HG02588 (cell line): ENCODE measurements around the gene FCER1G.

ENCODE experiments used
- ATAC-seq: cut with Tn5 transposase; IDR thresholded peaks from one replicate; pipeline ENCODE4 v1.9.1; 2021; ENCODE audit warnings: mild to moderate bottlenecking, moderate library complexity; ENCODE audit not compliant: unreplicated experiment

FCER1G gene

GRCh38 chr1:161187311-161187710 is 27.8 kb upstream of the FCER1G start:
- no peak for ATAC-seq

DNA sequence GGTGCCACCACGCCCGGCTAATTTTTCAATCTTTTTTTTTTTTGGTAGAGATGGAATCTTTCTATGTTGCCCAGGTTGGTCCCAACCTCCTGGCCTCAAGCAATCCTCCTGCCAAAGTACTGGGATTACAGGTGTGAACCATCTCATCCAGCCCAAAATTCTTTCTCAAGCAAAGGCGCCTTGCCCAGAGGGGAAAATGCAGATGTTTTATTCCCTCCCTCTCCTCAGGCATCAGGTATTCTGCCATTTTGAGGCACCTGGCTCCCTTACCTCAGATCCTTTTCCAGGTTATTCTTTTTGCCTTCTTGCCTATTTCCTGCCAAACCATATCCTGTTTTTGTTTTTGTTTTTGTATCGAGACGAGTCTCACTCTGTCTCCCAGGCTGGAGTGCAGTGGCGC is 26.7 kb upstream of the FCER1G start:
- ATAC-seq = no peak

GRCh38 chr1:161189036-161189435 is 26.1 kb upstream of the FCER1G start:
- ATAC-seq = no peak

GRCh38 chr1:161190962-161191521 is 24.1 kb upstream of the FCER1G start:
- ATAC-seq = no peak

DNA sequence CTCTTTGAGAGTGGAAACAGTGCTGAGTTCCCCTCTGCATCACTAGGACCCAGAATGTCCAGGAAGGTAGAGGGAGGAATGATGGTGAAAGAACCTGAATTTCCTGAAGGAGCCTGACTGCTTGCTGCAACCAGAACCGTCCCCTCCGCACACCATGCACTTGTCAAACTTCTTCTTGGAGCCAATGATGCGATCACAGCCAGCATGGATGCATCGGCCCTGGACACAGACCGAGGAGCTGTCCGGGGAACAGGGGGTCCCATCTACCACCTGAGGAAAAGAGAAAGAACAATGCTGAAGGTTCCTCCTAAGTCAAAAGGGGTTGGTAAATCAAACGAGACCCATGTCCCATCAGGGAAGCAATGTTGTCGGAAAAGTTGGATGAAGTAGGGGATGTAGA is 23.1 kb upstream of the FCER1G start:
- ATAC-seq = no peak

GRCh38 chr1:161192476-161193465 is 22.3 kb upstream of the FCER1G start:
- peak; percentile 60 for ATAC-seq

DNA sequence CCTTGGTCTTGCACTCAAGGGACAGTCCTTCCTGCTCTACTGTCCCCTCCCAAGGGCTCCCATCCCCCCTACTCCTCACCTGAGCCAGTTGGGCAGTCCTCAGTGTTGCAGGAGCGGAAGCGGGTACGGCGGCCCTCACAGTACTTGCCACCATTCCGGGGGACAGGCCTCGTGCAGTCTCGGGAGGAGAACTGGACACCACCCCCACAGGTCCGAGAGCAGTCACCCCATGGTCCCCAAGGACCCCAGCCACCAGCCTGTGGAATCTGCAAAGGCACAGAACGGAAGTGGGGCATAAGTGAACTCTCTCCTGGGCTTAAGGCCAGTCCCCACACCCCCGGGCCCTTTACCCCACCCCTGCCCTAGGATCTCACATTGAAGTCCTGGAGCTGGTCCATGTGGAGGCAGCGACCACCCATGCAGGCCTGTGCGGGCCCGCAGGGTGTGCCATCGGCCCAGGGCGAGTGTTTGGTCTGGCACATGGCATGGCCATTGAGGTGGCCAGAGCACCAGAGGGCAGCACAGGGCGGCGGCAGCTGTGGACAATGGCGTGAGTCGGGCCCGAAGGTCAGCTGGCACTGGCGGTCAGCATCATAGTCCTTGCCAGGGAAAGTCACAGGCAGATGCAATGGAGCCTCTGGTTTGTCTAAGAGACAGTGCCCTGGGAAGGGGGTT is 21.4 kb upstream of the FCER1G start:
- no peak for ATAC-seq

- no peak for ATAC-seq
These were observed 19.9 kb upstream of the FCER1G start for GRCh38 chr1:161195171-161195570.

DNA sequence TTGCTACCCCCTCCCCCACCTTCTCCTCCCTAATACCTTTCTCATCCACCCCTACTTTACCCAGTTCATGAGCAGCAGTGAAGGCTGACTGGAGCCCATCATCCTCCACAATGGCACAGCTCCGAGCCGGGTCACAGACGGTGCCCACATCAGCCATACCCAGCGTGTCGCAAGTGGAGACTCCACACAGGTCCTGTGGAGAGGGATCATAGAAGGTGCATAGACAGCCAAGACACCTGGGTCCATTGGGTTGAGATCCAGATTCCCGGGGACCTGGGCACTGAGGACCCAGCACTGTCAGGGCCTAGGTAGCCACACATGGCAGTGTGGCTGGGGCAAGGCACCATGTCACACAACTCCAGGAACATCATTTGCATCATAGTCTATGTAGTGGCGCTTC is 19.0 kb upstream of the FCER1G start:
- no peak for ATAC-seq

DNA sequence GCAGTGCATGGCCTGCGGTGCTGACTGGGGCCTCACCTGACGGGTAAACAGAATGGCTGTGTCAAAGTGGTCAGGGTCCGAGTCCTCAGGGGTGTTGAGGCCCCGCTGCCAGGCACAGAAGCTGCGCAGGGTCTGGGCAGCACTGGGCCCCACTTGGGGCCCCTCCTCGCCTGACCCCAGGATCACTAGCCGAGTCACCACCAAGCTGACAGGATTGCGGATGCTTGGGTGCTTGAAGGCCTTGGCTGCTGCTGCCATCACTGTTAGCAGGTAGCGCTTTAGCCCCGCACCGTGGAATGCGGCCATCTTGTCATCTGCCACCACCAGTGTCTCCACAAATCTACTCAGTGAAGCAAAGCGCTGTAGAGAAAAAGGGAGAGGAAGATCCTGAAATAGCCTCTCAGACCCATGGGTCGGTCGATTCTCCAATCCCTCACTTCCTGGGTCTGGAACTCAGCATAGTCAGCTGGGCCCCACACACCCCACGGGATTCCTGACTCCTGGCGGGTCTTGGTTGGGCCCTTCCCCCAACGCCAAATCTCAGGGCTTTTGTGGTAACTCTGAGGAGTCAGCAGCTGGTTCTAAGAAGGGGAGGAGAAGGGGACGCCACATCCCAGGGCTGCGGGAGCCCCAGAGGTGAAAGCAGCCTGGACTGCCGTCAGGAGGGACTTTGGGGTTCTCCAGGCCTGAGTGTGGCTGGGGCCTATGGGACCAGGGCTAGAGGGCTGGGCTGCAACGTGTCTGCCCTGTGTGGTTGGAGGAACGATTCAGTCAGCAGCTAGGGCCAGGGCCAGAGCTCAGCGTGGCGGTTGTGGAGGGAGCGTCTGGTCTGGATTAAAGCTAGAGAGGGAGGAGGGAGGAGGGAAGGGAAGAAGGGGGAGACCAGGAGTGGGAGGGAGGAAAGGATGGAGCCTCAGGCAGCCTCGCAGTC is 18.3 kb upstream of the FCER1G start:
- ATAC-seq = no peak

DNA sequence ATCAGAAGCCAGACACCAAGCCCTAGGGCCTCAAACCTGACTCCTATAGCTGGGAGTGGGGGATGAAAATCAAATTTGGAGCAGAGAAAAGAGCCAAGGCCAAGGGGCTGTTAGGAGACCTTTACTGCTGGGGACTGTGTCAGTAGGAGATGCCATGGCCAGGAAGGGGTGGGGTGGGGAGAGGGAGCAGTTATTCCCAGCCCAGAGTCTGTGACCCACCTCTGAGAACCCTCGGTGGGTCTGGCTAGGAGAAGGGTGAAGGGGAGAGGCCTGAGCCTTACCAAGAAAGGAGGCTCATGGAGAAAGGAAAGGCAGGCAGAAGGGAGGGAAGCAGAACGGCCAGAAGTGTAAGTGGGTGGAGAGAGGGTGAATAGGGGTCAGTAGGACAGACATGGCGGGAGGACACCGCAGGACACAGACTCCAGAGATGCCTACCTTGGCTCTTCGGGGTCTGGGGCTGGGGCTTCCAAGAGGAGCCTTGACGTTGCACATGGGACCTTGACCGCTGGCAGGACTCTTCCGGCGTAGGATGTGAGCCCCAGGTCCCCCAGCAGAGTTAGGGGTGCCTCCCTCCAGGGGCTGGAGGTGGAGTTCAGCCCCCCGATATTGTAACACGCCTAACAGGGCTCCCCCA is 17.4 kb upstream of the FCER1G start:
- no peak for ATAC-seq

DNA sequence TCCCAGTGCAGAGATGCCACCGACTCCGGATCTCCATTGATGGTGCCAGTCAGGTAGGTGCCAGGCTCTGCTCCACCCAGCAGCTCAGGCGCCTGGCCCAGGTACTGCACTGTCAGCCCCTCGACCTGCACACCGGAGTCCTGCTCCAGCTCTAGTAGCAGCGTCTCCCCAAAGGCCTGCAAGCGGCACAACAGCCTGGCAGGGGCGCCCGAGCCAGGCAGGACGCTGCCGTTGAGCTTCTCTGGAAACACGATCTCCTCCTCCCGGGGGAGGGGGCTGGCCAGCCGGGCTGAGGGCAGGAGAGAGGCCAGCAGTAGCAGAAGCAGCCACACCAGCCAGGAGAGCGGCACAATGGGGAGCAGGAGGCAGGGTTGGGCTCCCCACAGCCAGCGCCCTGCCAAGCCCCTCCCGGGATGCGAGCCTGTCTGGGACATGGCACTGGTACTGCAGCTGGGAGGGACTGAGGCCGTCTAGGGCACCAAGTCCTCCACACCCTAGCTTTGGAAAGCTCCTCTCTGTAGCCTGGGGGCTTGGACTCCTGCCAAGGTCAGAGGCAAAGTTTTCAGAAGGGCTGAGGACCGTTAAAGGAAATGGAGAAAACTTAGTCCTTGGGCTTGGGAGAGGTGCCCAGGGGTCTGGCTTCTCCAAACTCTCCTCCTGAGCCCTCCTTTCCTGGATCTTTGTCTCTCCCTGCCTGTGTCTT is 16.8 kb upstream of the FCER1G start:
- ATAC-seq = no peak

- ATAC-seq = no peak
These were observed 16.1 kb upstream of the FCER1G start, which contains the start of gene ADAMTS4 for GRCh38 chr1:161198897-161199431. ADAMTS4 (minus strand) TSS chr1:161199054; CDS start chr1:161198627, 427 bp downstream.

- no peak for ATAC-seq
These were observed 15.5 kb upstream of the FCER1G start for GRCh38 chr1:161199506-161200139.

- no peak for ATAC-seq
These were observed 14.6 kb upstream of the FCER1G start for GRCh38 chr1:161200421-161200991.

DNA sequence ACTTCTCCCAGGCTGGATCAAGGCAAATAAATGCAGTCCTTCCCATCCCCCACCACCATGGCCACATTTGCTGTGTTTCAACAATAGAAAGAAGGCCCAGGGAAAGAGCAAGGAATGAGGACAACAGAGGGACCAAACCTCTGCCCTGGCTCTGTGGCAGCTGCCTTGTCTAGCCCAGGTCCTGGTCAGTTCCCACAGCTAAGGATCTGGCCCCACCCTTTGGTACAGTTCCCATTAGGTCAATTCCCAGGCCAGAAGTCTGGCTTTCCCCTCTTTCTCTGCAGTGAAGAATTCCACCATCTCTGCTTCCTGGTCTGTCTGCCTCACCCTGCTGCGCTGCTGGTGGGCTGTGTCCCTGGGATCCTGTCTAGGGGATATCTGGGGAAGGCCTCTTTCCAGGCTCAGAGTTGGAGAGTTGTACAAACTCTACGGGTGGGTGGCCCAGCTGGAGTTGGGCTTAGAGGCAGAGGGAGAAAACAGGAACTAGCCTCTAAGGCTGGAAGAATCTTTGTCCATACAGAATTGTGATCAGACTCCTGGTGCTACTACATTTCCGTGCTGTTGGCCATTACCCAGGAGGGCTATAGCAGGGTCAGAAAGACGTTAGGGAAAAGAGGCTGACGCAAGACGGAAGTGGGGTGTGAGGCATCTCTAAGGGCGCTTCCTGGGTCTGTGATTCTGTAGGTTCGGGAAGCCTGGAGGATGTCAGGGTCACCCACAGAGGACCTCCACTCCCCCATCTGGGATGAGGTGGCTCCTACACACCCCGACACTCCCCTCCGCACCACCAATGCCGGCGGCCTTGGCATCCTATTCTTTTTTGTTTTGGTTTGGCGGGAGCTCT is 13.9 kb upstream of the FCER1G start:
- ATAC-seq = no peak
